ENCODE results near the gene SNRPA. TPM values are rescaled to one million over a fixed set of nuclear protein-coding genes. Genes with fewer than 3 reads are reported as not detected.
"Not testable (repeated sequence)": the region's sequence is repeated elsewhere in the genome, so short reads cannot be mapped to it uniquely, and the experiment has no call there.

The SNRPA gene
- total RNA-seq, 1 experiment from 2014 or later = 181 TPM

DNA sequence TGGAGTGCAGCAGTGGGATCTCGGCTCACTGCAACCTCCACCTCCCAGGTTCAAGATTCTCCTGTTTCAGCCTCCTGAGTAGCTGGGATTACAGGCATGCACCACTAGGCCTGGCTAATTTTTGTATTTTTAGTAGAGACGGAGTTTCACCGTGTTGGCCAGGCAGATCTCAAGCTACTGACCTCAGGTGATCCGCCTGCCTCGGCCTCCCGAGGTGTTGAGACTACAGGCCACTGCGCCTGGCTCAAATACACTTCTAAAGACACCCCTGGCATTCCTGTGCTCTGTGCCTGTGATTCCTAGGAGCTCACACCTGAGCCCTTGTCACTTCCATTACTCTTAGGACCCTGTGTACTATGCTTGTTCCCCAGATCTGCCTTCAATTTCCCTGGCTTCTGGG, 61.6 kb downstream of the SNRPA start:
- H3K4me3 ChIP-seq; H3K27ac ChIP-seq; H3K27me3 ChIP-seq; DNase-seq; H3K4me1 ChIP-seq; H3K9me3 ChIP-seq (replicated peaks): not testable (repeated sequence)
- H3K36me3 ChIP-seq = peaks cover 16% of the 10 kb centered on the region

DNA sequence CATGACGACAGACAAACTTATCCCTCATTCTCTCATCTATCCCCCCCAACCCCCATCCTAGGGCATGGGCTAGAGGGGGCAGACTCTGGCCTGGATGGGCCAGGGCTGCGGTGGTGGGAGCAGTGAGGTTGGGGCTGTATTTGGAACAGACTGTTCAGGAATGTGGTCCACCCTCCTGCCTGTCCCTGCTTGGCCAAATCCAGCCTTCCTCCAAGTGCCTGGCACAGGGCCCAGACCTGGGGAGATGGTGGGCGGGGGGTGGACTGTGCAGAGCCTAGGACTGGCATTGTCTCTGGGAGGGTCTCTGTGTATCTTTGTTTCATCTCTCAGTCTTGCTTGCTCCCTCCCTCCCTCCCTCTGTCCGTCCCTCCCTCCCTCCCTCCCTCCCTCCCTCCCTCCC, 62.2 kb downstream of the SNRPA start:
- peaks cover 10% of the 10 kb centered on the region for H3K36me3 ChIP-seq
- no peak overlapping the region for H3K4me3 ChIP-seq
- no peak for DNase-seq
- no peaks in the 10 kb centered on the region for H3K27me3 ChIP-seq
- no peaks in the 10 kb centered on the region for H3K9me3 ChIP-seq (replicated peaks)
- H3K27ac ChIP-seq = no peak overlapping the region
- no peaks in the 10 kb centered on the region for H3K4me1 ChIP-seq

Other genes with a start within 250 kb of the SNRPA start
- gene SHKBP1, start 174.3 kb upstream of the SNRPA start, total RNA-seq (2014; rRNA removed; shearing (Covaris generic)) = 44.1 and 46.6 TPM in 2 replicates
- gene LTBP4, start 149.8 kb upstream of the SNRPA start, total RNA-seq (2014; rRNA removed; shearing (Covaris generic)) = 4.0 and 5.6 TPM in 2 replicates
- 23.0 and 26.8 TPM in 2 replicates for gene NUMBL, start 60.6 kb upstream of the SNRPA start, total RNA-seq (2014; rRNA removed; shearing (Covaris generic))
- 22.0 and 23.9 TPM in 2 replicates for gene COQ8B, start 34.3 kb upstream of the SNRPA start, total RNA-seq (2014; rRNA removed; shearing (Covaris generic))
- gene ITPKC, start 34.1 kb upstream of the SNRPA start, total RNA-seq (2014; rRNA removed; shearing (Covaris generic)) = 7.2 and 7.3 TPM in 2 replicates
- gene ACTMAP, start 726 bp upstream of the SNRPA start, total RNA-seq (2014; rRNA removed; shearing (Covaris generic)) = 5.0 and 5.4 TPM in 2 replicates
- gene MIA, start 24.3 kb downstream of the SNRPA start, total RNA-seq (2014; rRNA removed; shearing (Covaris generic)) = 0.66 TPM in 1 of 2 replicates, not detected in the other
- gene RAB4B, start 27.0 kb downstream of the SNRPA start, total RNA-seq (2014; rRNA removed; shearing (Covaris generic)) = 10.5 and 11.1 TPM in 2 replicates
- 55.7 and 56.2 TPM in 2 replicates for gene EGLN2, start 48.0 kb downstream of the SNRPA start, total RNA-seq (2014; rRNA removed; shearing (Covaris generic))
- gene CYP2A6, start 99.2 kb downstream of the SNRPA start, total RNA-seq (2014; rRNA removed; shearing (Covaris generic)) = not detected in 2 replicates
- not detected in 2 replicates for gene CYP2A7, start 131.0 kb downstream of the SNRPA start, total RNA-seq (2014; rRNA removed; shearing (Covaris generic))
- gene CYP2B6, start 240.1 kb downstream of the SNRPA start, total RNA-seq (2014; rRNA removed; shearing (Covaris generic)) = not detected in 2 replicates

All from SJCRH30 (cell line).